SK-N-SH (cell line): ENCODE data around the gene TMEM129. TPM values are rescaled to one million over a fixed set of nuclear protein-coding genes. Genes with fewer than 3 reads are reported as not detected.

ENCODE experiments used
- CTCF ChIA-PET: fragments of 300-600, 350-600 bp; formaldehyde crosslinking; extraction: SDS; loops from one replicate; lab custom pipeline; 2021; lab: Yijun Ruan, JAX
- POLR2A ChIA-PET: fragments of 350-600 bp; sonication (Branson Sonifier 250); formaldehyde crosslinking; extraction: SDS; loops from one replicate; lab custom pipeline; 2020; ENCODE audit warnings: antibody characterized with exemption, inconsistent platforms; lab: Yijun Ruan, JAX
- DNase-seq: peaks from one replicate; pipeline ENCODE4 v3.0.0; 2012
- H2AFZ ChIP-seq: fragments of 200-600 bp; sonication (generic); 2 replicates; pipeline ENCODE4 v1.8.1; 2016; ENCODE audit warnings: antibody characterized with exemption, mild to moderate bottlenecking, low read depth
- H3F3A ChIP-seq: fragments of 200-600 bp; sonication (generic); replicated peaks from 2 replicates; pipeline ENCODE3; 2016; ENCODE audit warnings: antibody characterized with exemption, mild to moderate bottlenecking; ENCODE audit not compliant: insufficient read depth
- H3K27ac ChIP-seq, 2 experiments: fragments of 200-500 bp in 1 of 2; fragments of 200-600 bp in 1 of 2; sonication (Bioruptor generic) in 1 of 2; sonication (generic), shearing (Covaris generic) in 1 of 2; 2 replicates each; pipeline versions ENCODE4 v1.5.1 to v1.6.1; 2014 to 2016; ENCODE audit warnings: low read depth in 2 of 2, inconsistent platforms in 1 of 2, low read length in 1 of 2, mild to moderate bottlenecking in 1 of 2, mixed read lengths in 1 of 2
- H3K27me3 ChIP-seq: fragments of 200-600 bp; sonication (generic), shearing (Covaris generic); 2 replicates; pipeline ENCODE4 v1.6.1; 2016; ENCODE audit warnings: mixed run types; ENCODE audit not compliant: insufficient read depth
- H3K36me3 ChIP-seq, 2 experiments: fragments of 200-500 bp in 1 of 2; fragments of 200-600 bp in 1 of 2; sonication (Bioruptor generic) in 1 of 2; sonication (generic) in 1 of 2; replicated peaks in 1 of 2; 2 replicates each; pipeline versions ENCODE3 to v1.5.1; 2014 to 2016; ENCODE audit warnings: low read length in 1 of 2, mild to moderate bottlenecking in 1 of 2; ENCODE audit not compliant: insufficient read depth in 2 of 2, control insufficient read depth in 1 of 2
- H3K4me1 ChIP-seq, 2 experiments: fragments of 200-500 bp in 1 of 2; fragments of 200-600 bp in 1 of 2; sonication (Bioruptor generic) in 1 of 2; sonication (generic), shearing (Covaris generic) in 1 of 2; 2 replicates each; pipeline versions ENCODE4 v1.5.1 to v1.6.1; 2014 to 2016; ENCODE audit warnings: low read depth in 1 of 2, low read length in 1 of 2, mixed run types in 1 of 2; ENCODE audit not compliant: insufficient read depth in 2 of 2, control insufficient read depth in 1 of 2
- H3K4me2 ChIP-seq: fragments of 200-600 bp; sonication (generic), shearing (Covaris generic); 2 replicates; pipeline ENCODE4 v1.6.1; 2017; ENCODE audit warnings: mixed run types
- H3K4me3 ChIP-seq, 2 experiments: fragments of 200-500 bp in 1 of 2; fragments of 200-600 bp in 1 of 2; sonication (Bioruptor generic) in 1 of 2; sonication (generic), shearing (Covaris generic) in 1 of 2; 2 replicates each; pipeline versions ENCODE4 v1.5.1 to v1.8.1; 2014 to 2016; ENCODE audit warnings: low read depth in 2 of 2, inconsistent platforms in 1 of 2, low read length in 1 of 2, mild to moderate bottlenecking in 1 of 2, mixed read lengths in 1 of 2, moderate library complexity in 1 of 2
- H3K79me2 ChIP-seq: fragments of 200-600 bp; sonication (generic); 2 replicates; pipeline ENCODE4 v1.8.1; 2017; ENCODE audit warnings: mild to moderate bottlenecking; ENCODE audit not compliant: insufficient read depth
- H3K9ac ChIP-seq: fragments of 200-600 bp; sonication (generic); 2 replicates; pipeline ENCODE4 v1.6.1; 2017; ENCODE audit warnings: mixed run types
- H3K9me2 ChIP-seq: fragments of 200-600 bp; sonication (generic); 2 replicates; pipeline ENCODE4 v1.6.1; 2017; ENCODE audit warnings: mixed run types
- H3K9me3 ChIP-seq: fragments of 200-600 bp; sonication (generic); 2 replicates; pipeline ENCODE4 v1.6.1; 2017; ENCODE audit warnings: mixed run types, mild to moderate bottlenecking, moderate library complexity
- H4K20me1 ChIP-seq: fragments of 200-600 bp; sonication (generic); 2 replicates; pipeline ENCODE4 v1.6.1; 2017; ENCODE audit warnings: mild to moderate bottlenecking, mixed run types; ENCODE audit not compliant: insufficient read depth
- CHD2 ChIP-seq: fragments of 150-350 bp; IDR thresholded peaks from 2 replicates; pipeline ENCODE4 v1.6.1; 2018; ENCODE audit warnings: low read length; ENCODE audit not compliant: partially characterized antibody
- CTCF ChIP-seq: fragments of 200-600 bp; sonication (generic); IDR thresholded peaks from 2 replicates; pipeline ENCODE4 v1.6.1; 2017; ENCODE audit warnings: antibody characterized with exemption, mild to moderate bottlenecking, moderate library complexity
- ELF1 ChIP-seq: IDR thresholded peaks from 2 replicates; pipeline ENCODE4 v1.4.0; 2012
- EP300 ChIP-seq, 2 experiments: IDR thresholded peaks; 2 replicates each; pipeline versions ENCODE4 v1.4.0 to v1.6.1; 2012; ENCODE audit warnings: borderline replicate concordance in 1 of 2, low read depth in 1 of 2, low read length in 1 of 2
- EZH2phosphoT487 ChIP-seq: fragments of 200-600 bp; sonication (generic); IDR thresholded peaks from 2 replicates; pipeline ENCODE4 v1.6.1; 2017; ENCODE audit warnings: low read depth, mixed run types, mild to moderate bottlenecking, antibody characterized with exemption, moderate library complexity, borderline replicate concordance
- FOXJ3 ChIP-seq: sonication (generic); formaldehyde crosslinking; IDR thresholded peaks from 2 replicates; pipeline ENCODE4 v1.5.1; 2020; ENCODE audit warnings: mild to moderate bottlenecking, missing genetic modification reagents
- FOXM1 ChIP-seq: IDR thresholded peaks from 2 replicates; pipeline ENCODE4 v1.4.0; 2012; ENCODE audit warnings: low read depth, mild to moderate bottlenecking
- GABPA ChIP-seq: IDR thresholded peaks from 2 replicates; pipeline ENCODE4 v1.4.0; 2012; ENCODE audit warnings: low read depth, mild to moderate bottlenecking
- JUND ChIP-seq: IDR thresholded peaks from 2 replicates; pipeline ENCODE4 v1.4.0; 2012
- MAX ChIP-seq: IDR thresholded peaks from 2 replicates; pipeline ENCODE4 v1.4.0; 2012; ENCODE audit warnings: low read depth
- MEF2A ChIP-seq: IDR thresholded peaks from 2 replicates; pipeline ENCODE4 v1.4.0; 2012; ENCODE audit warnings: low read depth, borderline replicate concordance
- MXI1 ChIP-seq: IDR thresholded peaks from 2 replicates; pipeline ENCODE4 v1.6.1; 2012; ENCODE audit warnings: mild to moderate bottlenecking, low read depth, low read length, improper control_type of control experiment
- PBX3 ChIP-seq: IDR thresholded peaks from 2 replicates; pipeline ENCODE4; 2012
- POLR2AphosphoS5 ChIP-seq: IDR thresholded peaks from 2 replicates; pipeline ENCODE4 v1.6.1; 2012; ENCODE audit warnings: low read depth, low read length
- RAD21 ChIP-seq: IDR thresholded peaks from 2 replicates; pipeline ENCODE4 v1.6.1; 2012; ENCODE audit warnings: mild to moderate bottlenecking, low read length
- REST ChIP-seq: IDR thresholded peaks from 2 replicates; pipeline ENCODE4 v1.6.1; 2012; ENCODE audit warnings: mild to moderate bottlenecking, low read depth, low read length, moderate library complexity
- RFX5 ChIP-seq: IDR thresholded peaks from 2 replicates; pipeline ENCODE4 v1.6.1; 2012; ENCODE audit warnings: mild to moderate bottlenecking, improper control_type of control experiment, low read length
- SIN3A ChIP-seq: IDR thresholded peaks from 2 replicates; pipeline ENCODE4 v1.6.1; 2012; ENCODE audit warnings: low read depth, mild to moderate bottlenecking, low read length, moderate library complexity, borderline replicate concordance
- SMC3 ChIP-seq: IDR thresholded peaks from 2 replicates; pipeline ENCODE4 v1.6.1; 2012; ENCODE audit warnings: low read depth, low read length, improper control_type of control experiment
- YY1 ChIP-seq: IDR thresholded peaks from 2 replicates; pipeline ENCODE4 v1.4.0; 2012; ENCODE audit warnings: low read depth, mild to moderate bottlenecking
- WGBS: methylation state at CpG from one replicate; pipeline ENCODE4 v1.1.6; 2017; ENCODE audit warnings: low lambda C conversion rate; 5-methylcytosine and 5-hydroxymethylcytosine counted together
- polyA plus RNA-seq, 3 experiments: library from polyadenylated mRNA; depleted of rRNA; stranded (reverse); fragments of >200 nt; gene quantifications; 2 replicates each; pipeline ENCODE4 v1.2.3, GENCODE V29; 2012
- TF ChIP-seq, protein P1 (sequence below): fragments of 150-350 bp; IDR thresholded peaks from 2 replicates; pipeline ENCODE4 v1.6.1; 2016; ENCODE audit warnings: mild to moderate bottlenecking, low read depth, low read length
- TF ChIP-seq, protein P2 (sequence below): fragments of 150-350 bp; IDR thresholded peaks from 2 replicates; pipeline ENCODE4 v1.6.1; 2017; ENCODE audit warnings: antibody characterized with exemption, low read length, low read depth, borderline replicate concordance

Gene TMEM129
- polyA plus RNA-seq, 1 of the 3 experiments (the other 2 are of a cell fraction), result 36.5 TPM

- TF ChIP-seq GABPA, result no peak
These were observed 25.2 kb downstream of the TMEM129 start (continued) for GRCh38 chr4:1695913-1696312.

DNA sequence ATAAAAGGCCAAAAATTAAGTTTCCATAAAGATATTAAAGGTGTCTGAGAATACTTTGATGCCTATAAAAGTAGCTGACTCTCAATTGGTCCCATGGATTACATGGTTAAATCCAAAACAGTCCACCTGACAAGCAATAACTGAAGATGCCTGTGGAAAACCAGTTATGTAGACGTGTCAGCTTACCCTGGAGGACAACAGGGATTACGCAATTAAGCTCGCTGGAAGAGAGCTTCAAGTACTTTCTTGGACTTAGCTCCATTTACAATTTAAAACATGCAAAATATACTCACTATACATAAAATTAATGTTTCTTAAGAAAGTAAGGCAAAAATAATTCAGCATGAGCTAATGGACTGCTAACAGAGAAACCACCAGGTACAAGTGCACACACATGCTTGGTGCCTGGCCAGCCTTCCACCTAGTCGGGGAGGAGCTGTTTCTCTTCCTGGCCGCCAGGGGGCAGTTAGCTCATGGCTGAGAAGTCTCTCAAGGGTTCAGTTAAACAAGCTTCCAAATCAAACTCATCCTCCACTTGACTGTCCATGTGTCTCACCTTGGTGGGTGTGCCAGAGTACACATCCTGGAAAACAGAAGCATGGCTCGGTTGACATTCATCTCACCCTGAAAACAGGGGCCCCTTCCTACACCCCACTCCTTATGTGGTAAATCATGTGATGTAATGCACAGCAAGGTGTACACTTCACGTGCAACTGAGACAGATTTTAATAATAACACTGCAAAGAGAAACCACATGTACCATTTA lies 27.8 kb downstream of the TMEM129 start:
- Histone ChIP-seq H3K9me2 (no peaks in the 10 kb centered on the region), H3K9ac (no peak overlapping the region), H3K27ac (no peak overlapping the region), H3K4me3 (no peak overlapping the region; a peak in 1 of 4 replicates), H2AFZ (no peak overlapping the region), H3K36me3 (peaks cover 44 to 60% of the 10 kb centered on the region in 2 experiments), H4K20me1 (0 out of 2 replicates have a peak, but pooled peaks cover 11% of the 10 kb centered on the region), H3F3A (peaks cover 20% of the 10 kb centered on the region), H3K27me3 (no peaks in the 10 kb centered on the region), H3K4me2 (no peak overlapping the region), H3K9me3 (no peaks in the 10 kb centered on the region), H3K4me1 (no peaks in the 10 kb centered on the region), H3K79me2 (peaks cover 20% of the 10 kb centered on the region)
- 60% methylated on average over 7 of the region's 7 CpGs for WGBS
- ChIA-PET CTCF (interaction anchor here (0.6 to 10.2 kb wide), 27 partner anchors 11 to 337 kb away, joined by 3 to 232 read pairs (median 4); partner anchors contain the start of genes FAM53A, SLBP, TACC3 and TMEM129), POLR2A (interaction anchor here (0.6 to 1.2 kb wide), 6 partner anchors 12 to 37 kb away, joined by 3 to 8 read pairs (median 6); partner anchors contain the start of genes SLBP, TACC3 and TMEM129)
- peak; percentile 78 for DNase-seq
- TF ChIP-seq RAD21 (peak; percentile 75), FOXM1 (no peak), GABPA (no peak), SMC3 (peak; percentile 80), FOXJ3 (CRISPR knock-in tag) (no peak), MXI1 (0 out of 2 replicates have a peak, but pooled peaks have one; percentile 23), CTCF (peak; percentile 93), POLR2AphosphoS5 (no peak), RFX5 (no peak), MAX (no peak), MEF2A (no peak), CHD2 (no peak), EZH2phosphoT487 (no peak), YY1 (no peak), EP300 (IDR thresholded peaks at IDR 0.05; ENCODE audit: borderline replicate concordance in 1 of 2, low read depth in 1 of 2, low read length in 1 of 2) (no peak), JUND (no peak), PBX3 (no peak), REST (no peak), SIN3A (no peak), ELF1 (no peak)
- TF ChIP-seq, protein P1, sequence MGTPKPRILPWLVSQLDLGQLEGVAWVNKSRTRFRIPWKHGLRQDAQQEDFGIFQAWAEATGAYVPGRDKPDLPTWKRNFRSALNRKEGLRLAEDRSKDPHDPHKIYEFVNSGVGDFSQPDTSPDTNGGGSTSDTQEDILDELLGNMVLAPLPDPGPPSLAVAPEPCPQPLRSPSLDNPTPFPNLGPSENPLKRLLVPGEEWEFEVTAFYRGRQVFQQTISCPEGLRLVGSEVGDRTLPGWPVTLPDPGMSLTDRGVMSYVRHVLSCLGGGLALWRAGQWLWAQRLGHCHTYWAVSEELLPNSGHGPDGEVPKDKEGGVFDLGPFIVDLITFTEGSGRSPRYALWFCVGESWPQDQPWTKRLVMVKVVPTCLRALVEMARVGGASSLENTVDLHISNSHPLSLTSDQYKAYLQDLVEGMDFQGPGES, result no peak
- TF ChIP-seq, protein P2, sequence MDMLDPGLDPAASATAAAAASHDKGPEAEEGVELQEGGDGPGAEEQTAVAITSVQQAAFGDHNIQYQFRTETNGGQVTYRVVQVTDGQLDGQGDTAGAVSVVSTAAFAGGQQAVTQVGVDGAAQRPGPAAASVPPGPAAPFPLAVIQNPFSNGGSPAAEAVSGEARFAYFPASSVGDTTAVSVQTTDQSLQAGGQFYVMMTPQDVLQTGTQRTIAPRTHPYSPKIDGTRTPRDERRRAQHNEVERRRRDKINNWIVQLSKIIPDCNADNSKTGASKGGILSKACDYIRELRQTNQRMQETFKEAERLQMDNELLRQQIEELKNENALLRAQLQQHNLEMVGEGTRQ, result no peak
